Astrocyte of the hippocampus (primary cell): ENCODE data around the gene RAD51B.
"Not testable (repeated sequence)": the region's sequence is repeated elsewhere in the genome, so short reads cannot be mapped to it uniquely, and the experiment has no call there.

Experiments
- DNase-seq: peaks from one replicate; pipeline ENCODE4 v3.0.0; 2011; ENCODE audit warnings: low read depth, low spot score

Gene RAD51B

DNA sequence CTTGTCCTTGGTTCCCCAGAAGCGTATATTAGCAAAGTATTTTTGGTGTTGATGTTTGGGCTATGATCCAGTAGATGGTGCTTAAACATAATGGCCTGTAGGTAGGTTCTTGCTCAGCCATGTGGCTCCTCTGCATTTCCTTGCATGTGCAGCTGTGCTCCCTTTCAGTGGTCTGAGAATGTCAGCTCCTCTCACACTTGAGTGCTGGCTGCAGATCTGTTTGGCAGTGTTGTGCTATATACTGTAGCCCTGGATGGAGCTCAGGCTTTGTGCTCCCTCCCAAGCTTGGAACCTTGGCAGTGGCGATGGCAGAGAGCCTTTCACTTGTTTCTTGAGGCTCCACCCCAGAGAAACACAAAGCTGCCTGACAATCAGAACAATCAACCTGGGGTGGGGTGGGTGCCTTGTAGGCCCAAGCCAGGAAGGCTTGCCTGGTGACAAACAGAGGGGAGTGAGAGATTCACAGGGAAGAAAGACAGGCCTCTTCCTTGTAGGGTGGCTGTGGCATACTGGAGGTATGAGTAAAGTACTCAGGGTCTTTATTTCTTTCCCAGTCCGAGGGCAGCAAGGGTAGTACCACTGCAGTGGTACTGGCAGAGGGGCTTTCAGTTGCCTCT is 255.3 kb downstream of the RAD51B start:
- DNase-seq = no peak

DNA sequence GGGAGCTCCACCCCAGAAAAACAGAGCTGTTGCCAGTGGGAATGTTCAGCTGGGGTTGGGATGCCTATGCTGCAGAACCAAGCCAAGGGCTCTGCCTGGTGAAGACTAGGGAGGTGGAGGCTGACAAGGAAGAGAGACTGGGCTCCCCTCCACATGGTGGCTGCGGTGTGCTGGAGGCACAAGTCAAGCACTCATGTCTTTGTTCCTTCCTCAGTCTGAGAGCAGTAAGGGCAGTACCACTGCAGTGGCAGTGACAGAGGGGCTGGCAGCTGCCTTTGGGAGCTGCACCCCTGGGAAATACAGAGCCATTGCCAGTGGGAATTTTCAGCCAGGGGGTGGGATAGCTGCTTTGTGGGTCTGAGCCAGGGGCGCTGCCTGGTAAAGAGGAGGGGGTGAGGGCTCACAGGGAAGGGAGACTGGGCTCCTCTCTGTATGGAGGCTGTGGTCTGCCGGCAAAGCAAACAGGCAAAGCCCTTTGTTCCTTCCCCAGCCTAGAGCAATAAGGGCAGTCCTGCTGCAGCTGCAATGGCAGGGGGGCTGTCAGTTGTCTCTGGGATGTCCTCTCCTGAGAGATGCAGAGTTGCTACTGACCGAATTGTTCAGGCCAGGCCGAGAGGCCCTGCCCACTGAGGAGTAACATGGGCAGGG is 255.9 kb downstream of the RAD51B start:
- no peak for DNase-seq

DNA sequence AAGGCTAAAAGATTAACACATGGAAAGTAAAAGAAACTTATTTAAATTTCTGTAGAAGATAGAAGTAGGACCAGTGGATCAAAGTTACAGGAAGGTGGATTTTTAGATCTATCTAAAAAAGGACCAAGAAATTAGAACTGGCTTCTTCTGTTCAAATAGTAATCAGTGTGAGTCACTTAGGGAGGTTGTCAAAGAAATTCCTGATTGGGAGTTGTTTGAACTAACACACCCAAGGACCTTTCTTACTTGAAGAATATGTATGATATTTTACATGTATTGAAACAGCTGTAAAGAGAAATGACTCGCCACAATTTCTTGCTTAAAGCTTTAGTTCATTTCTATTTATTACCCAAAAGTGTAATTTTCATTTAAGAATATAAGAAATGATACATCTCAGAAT is 256.9 kb downstream of the RAD51B start:
- peak; percentile 28 for DNase-seq

DNA sequence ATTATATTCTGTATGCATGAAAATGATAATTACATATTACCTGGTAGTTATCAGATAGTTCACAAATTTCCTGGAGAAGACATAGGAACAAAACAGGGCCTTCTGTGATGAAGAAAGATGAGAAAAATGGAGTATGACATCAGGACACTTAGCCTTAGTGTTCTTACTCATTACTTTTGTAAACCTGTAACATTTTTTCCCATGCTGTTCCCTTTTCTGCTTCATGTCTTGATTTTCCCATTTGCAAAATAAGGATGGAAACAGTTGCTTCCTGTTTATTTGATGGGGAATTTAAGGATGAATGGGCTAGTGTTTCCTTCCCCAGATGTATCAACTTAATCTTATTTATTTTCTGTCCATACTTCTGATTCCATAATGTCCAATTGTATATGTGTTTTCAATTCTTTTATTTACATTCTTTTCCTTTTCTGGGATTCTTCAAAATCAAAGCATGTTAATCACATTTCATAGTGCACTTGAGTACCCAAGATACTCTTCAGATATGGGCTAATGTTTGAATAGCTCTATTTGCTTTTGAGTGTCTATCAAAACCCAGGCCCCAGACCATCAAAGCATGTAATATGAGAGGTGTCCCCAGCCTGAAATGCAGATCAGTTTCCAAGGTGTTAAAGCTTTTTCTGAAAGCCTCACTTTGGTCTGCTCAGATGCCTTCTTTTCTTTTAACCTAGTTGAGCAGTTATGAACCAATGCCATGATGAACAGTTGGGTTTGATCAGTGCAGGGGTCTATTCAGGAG is 260.5 kb downstream of the RAD51B start:
- DNase-seq = no peak

DNA sequence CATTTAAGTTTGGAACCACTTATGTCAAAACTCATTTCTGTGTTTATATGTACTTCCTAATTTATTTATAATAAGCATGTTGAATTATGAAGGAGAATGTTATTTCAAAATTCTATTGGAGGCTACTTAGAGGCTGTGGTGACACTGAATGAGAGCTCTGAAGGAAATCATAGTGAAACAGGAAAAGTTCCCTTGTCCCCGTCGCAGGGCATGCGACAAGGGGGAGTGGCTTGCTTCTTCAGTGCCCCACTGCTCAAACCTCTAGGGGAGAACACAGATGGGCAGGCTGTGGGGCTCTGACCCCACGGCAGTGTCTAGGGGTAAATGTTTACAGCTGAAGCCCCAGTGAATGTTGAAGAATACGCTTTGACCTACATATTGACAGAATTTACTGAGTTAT is 261.9 kb downstream of the RAD51B start:
- DNase-seq = no peak

DNA sequence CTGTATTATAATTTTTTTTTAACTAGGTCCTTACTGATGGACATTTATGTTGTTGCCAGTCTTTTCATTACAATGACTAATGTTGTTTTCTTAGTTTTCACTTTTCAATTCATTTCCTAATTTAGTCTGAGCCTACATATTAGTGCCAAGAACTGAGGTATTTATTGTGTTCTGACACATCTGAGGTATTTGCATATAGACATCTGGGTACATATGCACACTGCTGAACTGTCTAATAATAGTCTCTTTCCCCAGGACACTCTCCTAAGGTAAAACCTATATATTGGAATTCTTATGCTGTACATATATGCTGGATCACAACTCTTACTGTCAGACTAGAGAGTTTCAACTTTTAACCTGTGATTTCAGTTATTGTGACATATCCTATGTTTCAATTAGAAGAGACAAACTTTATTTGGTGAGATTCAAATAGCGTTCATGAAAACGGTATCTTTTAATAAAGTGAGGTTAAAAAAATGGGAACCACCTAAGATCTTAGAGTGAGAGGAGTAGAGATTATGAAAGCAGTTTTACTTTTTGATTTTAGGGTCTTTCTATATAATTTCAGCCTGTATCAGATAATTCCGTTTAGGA is 263.2 kb downstream of the RAD51B start:
- DNase-seq = no peak

DNA sequence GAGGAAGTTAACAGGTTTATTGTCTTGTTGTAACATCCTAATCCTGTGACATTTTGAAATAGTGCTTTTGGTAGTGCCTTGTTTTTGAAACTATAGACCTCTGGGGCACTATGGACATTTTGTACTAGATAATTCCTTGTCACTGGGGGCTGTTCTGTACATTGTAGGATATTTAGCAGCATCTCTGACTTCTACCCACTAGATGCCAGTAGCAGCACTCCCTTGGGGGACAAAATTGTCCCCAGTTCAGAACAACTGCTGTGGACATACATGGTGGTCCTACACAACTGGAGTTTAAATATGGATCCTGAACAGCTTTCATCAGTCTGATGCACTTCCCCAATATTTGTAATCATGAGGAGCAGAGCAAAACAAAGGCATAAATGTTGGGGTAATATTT is 264.7 kb downstream of the RAD51B start:
- DNase-seq = peak; percentile 37

DNA sequence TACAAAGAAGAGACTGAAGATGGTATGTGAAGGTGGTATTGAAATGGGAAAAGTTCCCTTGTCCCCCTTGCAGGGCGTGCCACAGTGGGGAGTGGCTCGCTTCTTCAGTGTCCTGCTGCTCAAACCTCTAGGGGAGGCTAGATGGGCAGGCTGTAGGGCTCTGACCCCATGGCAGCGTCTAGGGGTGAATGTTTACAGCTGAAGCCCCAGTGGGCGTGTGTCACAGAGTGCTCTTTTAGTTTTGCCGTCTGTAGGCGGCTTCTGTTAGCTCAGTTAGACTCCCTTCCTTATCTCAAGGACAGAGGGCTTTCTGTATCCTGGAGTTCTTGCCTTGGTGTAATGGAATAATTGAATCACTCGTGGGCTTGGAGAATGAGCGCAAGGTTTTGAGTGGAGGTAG is 266.2 kb downstream of the RAD51B start:
- DNase-seq = no peak

DNA sequence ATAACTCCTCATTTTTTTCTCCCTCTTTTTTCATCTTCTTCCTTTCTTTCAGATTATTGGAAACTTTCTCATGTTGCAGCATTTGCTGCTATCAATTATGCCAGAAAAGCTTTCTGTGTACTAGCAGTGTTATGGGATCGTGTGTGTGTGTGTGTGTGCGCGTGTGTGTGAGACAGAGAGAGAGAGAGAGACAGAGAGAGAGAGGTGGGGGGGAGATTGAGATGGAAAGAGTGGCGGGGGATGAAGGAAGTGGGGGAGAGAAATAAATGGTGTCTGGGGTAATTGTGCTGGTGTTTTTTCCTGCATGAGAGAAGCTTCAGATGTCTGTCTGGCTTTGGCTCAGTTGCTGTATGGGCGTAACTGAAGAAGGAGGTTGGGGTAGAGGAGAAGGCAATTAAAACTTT is 268.9 kb downstream of the RAD51B start:
- DNase-seq = peak; percentile 65

DNA sequence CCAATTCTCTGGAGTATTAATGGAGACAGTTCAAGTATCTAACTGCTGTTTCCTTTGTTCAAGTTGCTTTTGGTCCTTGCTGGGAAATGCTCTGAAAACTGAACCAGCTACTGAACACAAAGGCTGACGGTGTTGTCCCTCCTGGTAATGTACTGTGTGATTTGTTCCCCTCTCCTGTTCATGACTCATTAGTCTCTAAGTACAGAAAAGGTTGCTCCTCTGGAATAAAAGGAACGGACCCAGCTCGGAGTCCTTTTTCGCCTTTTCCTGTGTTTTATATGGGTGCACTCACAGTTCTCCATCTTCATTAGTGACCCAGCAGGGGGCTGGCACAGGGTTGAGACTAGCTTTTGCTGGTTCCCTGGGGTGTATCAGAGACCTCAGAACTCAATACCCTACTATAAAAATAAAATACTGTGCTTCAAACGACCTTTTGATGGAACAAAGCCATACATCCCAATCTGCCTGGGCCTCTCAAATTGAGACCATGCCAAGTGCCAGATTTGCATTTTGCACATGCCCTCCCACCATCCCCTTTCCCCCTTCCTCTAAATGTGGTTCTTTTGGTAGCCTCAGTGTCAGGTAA is 269.7 kb downstream of the RAD51B start:
- DNase-seq = peak; percentile 89

DNA sequence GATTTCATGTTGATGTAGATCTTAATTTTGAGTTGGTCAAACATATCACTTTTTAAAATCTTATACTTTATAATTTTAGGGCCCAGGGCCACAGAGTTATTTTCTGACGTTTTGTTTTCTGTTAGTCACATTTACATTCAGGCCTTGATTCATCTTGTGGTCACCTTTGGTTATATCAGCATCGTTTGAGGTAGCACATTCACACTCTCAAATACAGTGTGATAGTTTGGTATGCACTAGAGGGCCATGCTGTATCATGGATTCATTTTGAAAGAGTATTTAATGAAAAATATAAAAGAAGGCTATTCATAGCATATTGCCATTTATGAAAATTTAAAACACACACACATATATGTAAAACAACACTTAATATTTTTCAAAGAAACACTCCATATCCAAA is 274.6 kb downstream of the RAD51B start:
- DNase-seq = peak; percentile 44

DNA sequence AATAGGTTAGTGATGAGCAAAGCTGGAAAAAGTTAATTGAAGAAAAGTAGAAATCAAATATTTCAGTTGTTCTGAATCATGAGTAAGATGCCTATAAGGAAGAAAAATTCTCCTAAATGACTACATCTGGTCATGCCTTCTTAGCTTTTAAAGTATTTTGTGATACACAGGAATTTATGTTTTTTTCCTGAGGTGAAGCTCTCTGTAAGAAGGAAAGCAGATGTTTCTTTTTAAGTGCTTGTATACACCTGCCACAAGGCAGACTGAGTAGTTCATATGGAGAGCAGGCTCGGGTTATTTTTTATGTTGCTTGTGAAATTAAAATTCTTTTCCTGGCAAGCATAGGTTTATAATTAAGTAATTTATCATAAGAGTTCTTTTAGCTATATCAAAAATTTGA is 275.2 kb downstream of the RAD51B start:
- DNase-seq = no peak

DNA sequence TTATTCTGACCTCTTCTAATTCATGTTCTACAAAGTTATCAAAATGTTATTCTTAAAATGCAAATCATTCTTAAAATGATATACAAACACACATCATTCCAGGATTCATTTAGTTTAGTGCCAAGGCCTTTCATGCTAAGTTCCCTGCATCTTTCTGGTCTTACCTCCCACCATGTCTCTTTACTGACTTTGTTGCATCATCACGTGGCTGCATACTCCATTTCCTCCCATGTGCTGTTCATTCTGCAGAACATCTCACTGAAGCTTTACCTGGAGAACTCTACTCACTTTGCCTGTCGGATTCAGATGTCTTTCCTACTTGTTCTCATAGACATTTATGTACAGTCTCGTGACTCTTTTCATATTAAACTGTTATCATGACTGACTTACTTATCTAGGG is 278.1 kb downstream of the RAD51B start:
- DNase-seq = no peak

DNA sequence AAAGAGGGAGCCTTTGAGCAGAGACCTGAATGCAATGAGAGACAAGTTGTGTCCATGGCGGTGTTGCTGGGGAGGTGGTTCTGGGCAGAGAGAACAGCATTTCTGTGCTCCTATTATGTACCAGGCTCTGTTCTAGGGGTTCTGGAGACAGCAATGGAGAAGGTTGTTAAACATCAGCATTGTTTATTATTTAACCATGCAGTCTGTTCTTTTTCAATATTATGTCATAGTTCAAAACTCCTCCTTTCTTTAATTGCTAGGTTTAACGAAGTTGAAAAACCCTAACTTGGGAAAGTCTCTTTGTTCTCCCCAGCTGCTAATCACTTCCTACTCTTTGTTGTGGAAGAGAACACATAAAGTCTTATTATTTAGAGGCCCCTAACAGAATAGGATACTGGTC is 279.3 kb downstream of the RAD51B start:
- DNase-seq = no peak

DNA sequence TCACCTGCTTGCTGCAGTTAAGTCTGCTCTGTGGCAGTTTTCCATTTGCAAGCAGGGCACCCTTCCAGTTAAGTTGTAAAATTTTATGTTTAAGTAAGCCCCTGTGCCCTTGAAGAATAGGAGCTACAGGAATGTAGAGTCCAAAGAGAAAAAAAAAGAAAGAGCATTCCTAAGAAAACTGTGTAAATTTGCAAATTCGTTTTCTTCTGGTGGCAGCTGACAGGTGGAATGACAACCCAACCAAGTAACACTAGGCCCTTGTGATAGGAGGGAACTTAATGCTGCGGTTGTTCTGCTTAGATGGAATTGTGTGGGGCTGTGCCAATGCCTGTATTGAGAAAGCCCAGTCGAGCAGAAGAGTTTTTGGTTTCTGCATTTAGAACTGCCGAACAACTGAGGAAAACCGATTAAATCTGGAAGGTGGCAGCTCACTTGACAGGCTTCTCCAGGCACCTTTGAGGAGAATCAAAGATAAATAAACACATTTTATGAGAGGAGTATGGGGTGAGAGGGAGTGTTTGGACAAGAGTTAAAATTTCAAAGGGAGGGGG is 280.0 kb downstream of the RAD51B start:
- peak; percentile 93 for DNase-seq

DNA sequence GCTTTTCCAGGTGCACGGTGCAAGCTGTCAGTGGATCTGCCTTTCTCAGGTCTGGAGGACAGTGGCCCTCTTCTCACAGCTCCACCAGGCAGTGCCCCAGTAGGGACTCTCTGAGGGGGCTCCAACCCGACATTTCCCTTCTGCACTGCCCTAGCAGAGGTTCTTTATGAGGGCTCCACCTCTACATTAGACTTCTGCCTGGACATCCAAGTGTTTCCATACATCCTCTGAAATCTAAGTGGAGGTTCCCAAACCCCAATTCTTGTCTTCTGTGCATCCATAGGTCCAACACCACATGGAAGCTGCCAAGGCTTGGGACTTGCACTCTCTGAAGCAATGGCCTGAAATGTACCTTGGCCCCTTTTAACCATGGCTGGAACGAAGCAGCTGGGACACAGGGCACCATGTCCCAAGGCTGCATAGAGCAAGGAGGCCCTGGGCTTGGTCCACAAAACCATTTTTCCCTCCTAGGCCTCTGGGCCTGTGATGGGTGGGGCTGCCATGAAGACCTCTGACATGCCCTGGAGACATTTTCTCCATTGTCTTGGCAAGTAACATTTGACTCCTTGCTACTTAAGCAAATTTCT is 282.2 kb downstream of the RAD51B start:
- DNase-seq = not testable (repeated sequence)

DNA sequence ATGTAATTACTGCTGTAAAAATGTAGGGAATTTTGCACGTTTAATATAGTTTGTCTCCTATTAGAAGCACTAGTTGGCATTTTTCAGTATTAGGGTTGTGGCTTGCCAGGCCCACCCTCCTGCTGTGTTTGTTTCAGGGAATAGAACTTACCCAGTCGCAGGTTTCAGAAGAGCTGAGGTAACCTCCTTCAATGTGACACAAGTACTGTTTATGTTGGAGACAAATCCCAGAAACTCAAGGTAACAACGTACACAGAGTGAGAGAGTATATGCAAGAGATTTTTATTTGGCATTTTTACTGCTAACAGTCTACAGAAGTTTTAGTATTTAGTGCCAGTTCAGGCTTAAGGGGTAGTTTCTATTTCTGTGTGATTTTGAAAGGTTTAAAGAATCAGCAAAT is 284.3 kb downstream of the RAD51B start:
- peak; percentile 51 for DNase-seq

DNA sequence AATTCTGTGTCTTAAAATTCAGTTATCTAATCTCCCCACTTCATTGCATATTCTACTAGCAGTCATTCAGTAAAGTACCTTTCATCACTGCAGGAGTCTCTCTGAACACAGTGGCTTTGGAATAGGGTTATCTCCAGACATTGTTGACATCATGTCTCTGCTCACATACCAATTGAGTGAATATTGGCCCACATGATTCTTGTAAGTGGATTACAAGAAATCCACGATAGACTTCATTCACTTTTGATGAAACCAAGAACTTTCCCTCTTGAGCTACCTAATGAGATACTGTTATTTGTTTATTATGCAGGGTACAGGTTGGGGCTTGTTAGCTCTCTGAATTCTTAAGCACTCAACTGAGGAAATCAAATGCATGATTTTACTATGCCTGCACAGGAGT is 284.9 kb downstream of the RAD51B start:
- peak; percentile 91 for DNase-seq

DNA sequence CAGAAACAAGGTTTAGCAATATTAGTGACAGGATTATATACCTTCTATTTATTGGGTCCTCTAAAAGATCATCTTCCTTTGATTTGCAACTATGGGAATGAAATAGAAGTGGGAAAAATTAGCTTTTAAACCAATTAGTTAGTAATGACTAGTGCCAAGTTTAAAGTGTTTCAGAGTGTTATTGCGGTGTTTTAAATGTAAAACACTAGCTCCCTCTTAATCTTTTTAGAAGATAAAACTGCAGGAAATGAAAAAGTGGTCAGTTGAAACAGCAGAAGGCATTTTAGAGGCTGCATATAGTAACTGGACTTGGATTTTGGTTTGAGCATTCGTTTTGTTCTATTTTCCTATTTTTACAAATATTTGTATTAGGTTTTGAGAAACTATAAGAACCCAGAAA is 286.2 kb downstream of the RAD51B start:
- no peak for DNase-seq

DNA sequence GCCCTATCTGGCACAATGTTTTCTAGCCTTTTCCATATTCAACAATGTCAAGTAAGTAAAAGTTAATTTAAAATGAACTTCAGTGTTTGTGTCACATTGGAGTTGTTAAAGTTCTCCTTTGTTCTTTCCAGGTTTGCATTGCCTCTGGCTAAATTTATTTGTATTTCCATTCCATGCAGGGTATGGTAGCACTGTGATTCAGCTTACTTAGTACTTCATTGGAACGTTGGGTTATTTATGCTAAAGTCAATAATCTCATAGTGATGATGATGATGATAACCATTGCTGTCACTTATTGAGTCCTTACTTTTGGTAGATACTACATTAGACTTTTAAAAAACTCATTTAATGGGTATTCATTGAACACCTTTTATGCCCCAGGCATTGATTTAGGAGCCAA is 286.9 kb downstream of the RAD51B start:
- no peak for DNase-seq

DNA sequence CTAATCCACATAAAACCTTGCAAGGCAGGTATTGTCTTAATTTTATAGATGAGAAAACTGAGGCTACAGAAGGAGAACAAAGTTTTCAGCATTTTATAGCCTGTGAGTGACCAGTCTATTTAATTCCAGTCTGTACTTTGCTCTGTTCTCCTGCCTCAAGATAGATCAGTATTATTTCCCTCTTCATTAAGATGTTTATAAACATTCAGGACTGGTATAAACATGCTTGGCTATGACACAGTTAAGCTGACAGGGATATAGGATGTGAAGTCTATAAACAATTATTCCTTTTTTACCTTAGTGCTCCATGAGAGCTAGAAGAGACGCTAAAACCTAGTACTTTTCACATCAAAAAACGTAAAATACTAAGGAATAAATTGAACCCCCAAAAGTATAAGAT is 287.3 kb downstream of the RAD51B start:
- DNase-seq = no peak
